Kidney (tissue), 14 donors: ENCODE results near the gene LSM14A. TPM values are rescaled to one million over a fixed set of nuclear protein-coding genes. Genes with fewer than 3 reads are reported as not detected.

Experiments
- DNase-seq, 5 donors: peaks; one replicate each; pipeline ENCODE4 v3.0.0-alpha.2; 2013 to 2020
- FAIRE-seq: peaks from 2 replicates; lab custom pipeline; 2012; peaks lifted over from hg19 to GRCh38; lab: Jason Lieb, UNC
- H3K27ac ChIP-seq, 2 donors: one replicate each; pipeline ENCODE4 v1.7.0; 2013; ENCODE audit warnings: low read depth in 2 of 2, low read length in 2 of 2, inconsistent platforms in 1 of 2
- H3K27me3 ChIP-seq: one replicate; pipeline ENCODE4 v1.7.1; 2013; ENCODE audit warnings: low read length, inconsistent platforms; ENCODE audit not compliant: control insufficient read depth, insufficient read depth
- H3K36me3 ChIP-seq, 3 donors: one replicate each; pipeline versions ENCODE4 v1.7.0 to v1.7.1; 2013; ENCODE audit warnings: low read length in 3 of 3, control low read depth in 1 of 3, inconsistent platforms in 1 of 3; ENCODE audit not compliant: insufficient read depth in 3 of 3, control insufficient read depth in 2 of 3
- H3K4me1 ChIP-seq, 3 donors: one replicate each; pipeline versions ENCODE4 v1.7.0 to v1.7.1; 2013; ENCODE audit warnings: low read length in 3 of 3, inconsistent platforms in 1 of 3, low read depth in 1 of 3; ENCODE audit not compliant: control insufficient read depth in 2 of 3, insufficient read depth in 2 of 3
- H3K4me3 ChIP-seq, 3 donors: one replicate each; pipeline versions ENCODE4 v1.7.0 to v1.8.1; 2013; ENCODE audit warnings: low read length in 3 of 3, control low read depth in 1 of 3, inconsistent platforms in 1 of 3
- H3K9ac ChIP-seq, 3 donors: one replicate each; pipeline versions ENCODE4 v1.7.0 to v1.7.1; 2013; ENCODE audit warnings: low read length in 3 of 3, control low read depth in 1 of 3, inconsistent platforms in 1 of 3
- H3K9me3 ChIP-seq, 3 donors: one replicate each; pipeline versions ENCODE4 v1.7.0 to v1.7.1; 2013; ENCODE audit warnings: low read length in 3 of 3, control low read depth in 1 of 3, inconsistent platforms in 1 of 3; ENCODE audit not compliant: control insufficient read depth in 2 of 3, insufficient read depth in 1 of 3
- intact Hi-C: fragments of 100-400 bp; cut with DNase I; formaldehyde crosslinking; loops from one replicate; pipeline ENCODE4 v1.11.1; 2022
- polyA plus RNA-seq: library from polyadenylated mRNA; stranded (reverse); fragments of 350-450 nt; fragmentation: Illumina TruSeq; extraction: RNeasy Lipid Tissue Mini Kit (QIAGEN cat#74804); gene quantifications from one replicate; pipeline ENCODE4 v1.2.3, GENCODE V29; 2014; ENCODE audit warnings: low read depth, low replicate concordance; ENCODE audit not compliant: insufficient read depth
- total RNA-seq: library from RNA; stranded (reverse); fragmentation: NEBNext Ultra II Directional; extraction: Animal tissue kit (Norgen Biotek cat#: 25700); gene quantifications from one replicate; pipeline ENCODE4 v1.2.1, GENCODE V29; 2021
- TF ChIP-seq, protein P1 (sequence below): IDR thresholded peaks from 3 replicates; pipeline ENCODE4 v1.5.1; 2012; ENCODE audit warnings: mild to moderate bottlenecking, moderate library complexity, borderline replicate concordance; ENCODE audit not compliant: insufficient read depth; ENCODE audit errors: extremely low read depth
- donor health status: control.
- donor health status: control.
- donor health status: control.
- donor health status: control.
- donor health status: control.
- donor health status: DM: yes; HTN: yes; CAD: no.
- donor health status: Normal renal cell carcinoma (clear cell type).

LSM14A gene
- total and polyA plus RNA-seq, 2 donors from 2014 or later, result 49.3 to 114 TPM

DNA sequence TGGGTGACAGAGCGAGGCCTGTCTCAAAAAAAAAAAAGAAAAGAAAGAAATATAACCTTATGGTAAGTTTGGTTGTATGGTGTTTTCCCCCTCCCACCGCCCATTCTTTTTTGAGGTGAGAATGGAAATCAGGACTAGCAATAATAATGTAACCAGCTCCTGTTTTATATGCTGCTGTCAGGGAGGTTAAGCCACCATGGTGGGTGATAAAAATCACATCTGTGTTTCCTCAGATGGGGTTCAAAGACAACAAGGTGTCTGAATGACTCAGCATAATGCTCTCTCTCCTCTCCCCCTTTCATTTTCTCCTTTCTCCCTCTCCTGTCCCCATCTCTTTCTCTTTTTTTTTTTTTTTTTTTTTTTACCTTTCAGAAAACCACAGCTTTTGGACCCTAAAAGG lies 53.7 kb downstream of the LSM14A start:
- Histone ChIP-seq H3K27ac (no peak overlapping the region), H3K9me3 (no peaks in the 10 kb centered on the region), H3K4me3 (no peak overlapping the region), H3K36me3 (peaks cover 30 to 68% (median 51%) of the 10 kb centered on the region in 3 donors), H3K27me3 (no peaks in the 10 kb centered on the region), H3K9ac (no peak overlapping the region), H3K4me1 (no peaks in the 10 kb centered on the region)
- intact Hi-C loops, result no loop called here
- FAIRE-seq, result no peak
- TF ChIP-seq, protein P1, sequence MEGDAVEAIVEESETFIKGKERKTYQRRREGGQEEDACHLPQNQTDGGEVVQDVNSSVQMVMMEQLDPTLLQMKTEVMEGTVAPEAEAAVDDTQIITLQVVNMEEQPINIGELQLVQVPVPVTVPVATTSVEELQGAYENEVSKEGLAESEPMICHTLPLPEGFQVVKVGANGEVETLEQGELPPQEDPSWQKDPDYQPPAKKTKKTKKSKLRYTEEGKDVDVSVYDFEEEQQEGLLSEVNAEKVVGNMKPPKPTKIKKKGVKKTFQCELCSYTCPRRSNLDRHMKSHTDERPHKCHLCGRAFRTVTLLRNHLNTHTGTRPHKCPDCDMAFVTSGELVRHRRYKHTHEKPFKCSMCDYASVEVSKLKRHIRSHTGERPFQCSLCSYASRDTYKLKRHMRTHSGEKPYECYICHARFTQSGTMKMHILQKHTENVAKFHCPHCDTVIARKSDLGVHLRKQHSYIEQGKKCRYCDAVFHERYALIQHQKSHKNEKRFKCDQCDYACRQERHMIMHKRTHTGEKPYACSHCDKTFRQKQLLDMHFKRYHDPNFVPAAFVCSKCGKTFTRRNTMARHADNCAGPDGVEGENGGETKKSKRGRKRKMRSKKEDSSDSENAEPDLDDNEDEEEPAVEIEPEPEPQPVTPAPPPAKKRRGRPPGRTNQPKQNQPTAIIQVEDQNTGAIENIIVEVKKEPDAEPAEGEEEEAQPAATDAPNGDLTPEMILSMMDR, result no peak
- DNase-seq, result no peak

DNA sequence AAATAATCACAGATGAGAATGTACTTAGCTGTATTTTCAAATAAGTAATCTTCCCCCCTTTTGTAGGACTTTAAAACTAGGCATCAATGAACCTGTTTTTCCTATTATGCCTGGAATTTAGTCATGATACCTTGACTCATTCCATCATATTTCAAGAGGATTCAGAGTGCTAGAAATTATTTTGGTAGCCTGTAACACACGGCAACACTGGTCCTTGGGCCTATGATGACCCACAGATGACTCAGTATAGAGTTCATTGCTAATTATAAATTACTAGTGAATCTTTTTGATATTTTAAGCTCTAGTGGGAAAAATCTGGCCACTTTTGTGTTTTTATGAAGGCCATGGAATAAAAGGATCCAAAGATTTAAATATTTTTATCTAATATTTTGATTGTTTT lies 56.0 kb downstream of the LSM14A start:
- Histone ChIP-seq H3K4me3 (no peak overlapping the region), H3K27me3 (no peaks in the 10 kb centered on the region), H3K4me1 (peaks cover 0 to 2% (median 0%) of the 10 kb centered on the region in 3 donors), H3K36me3 (peaks cover 22 to 48% (median 35%) of the 10 kb centered on the region in 3 donors), H3K9ac (no peak overlapping the region), H3K27ac (no peak overlapping the region), H3K9me3 (no peaks in the 10 kb centered on the region)
- no peak for FAIRE-seq
- no peak for DNase-seq
- intact Hi-C loops, result no loop called here
- TF ChIP-seq, protein P1, result no peak

DNA sequence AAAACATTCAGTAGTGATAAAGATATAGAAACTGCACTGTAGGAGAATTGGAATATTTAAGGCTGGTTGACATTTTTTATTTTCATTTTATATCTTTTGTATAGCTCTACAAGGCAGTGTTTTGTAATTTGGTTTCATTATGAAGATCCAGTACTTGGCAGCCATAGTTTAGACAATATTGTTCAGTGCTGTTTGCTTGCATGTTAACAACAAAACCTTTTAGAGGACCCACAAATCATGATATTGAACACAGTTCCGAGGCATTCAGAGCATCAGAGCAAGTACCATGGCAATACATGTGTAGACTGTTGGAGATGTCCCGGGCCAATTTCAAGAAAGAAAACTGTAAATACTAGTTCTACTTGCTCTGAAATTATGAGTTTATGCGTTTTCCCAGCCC lies 56.5 kb downstream of the LSM14A start:
- Histone ChIP-seq H3K9me3 (no peaks in the 10 kb centered on the region), H3K4me3 (no peak overlapping the region), H3K27me3 (no peaks in the 10 kb centered on the region), H3K27ac (no peak overlapping the region), H3K9ac (no peak overlapping the region), H3K36me3 (peaks cover 20 to 44% (median 31%) of the 10 kb centered on the region in 3 donors), H3K4me1 (peaks cover 0 to 2% (median 0%) of the 10 kb centered on the region in 3 donors)
- FAIRE-seq (no peak), DNase-seq (no peak)
- TF ChIP-seq, protein P1, result no peak
- intact Hi-C loops, result no loop called here

DNA sequence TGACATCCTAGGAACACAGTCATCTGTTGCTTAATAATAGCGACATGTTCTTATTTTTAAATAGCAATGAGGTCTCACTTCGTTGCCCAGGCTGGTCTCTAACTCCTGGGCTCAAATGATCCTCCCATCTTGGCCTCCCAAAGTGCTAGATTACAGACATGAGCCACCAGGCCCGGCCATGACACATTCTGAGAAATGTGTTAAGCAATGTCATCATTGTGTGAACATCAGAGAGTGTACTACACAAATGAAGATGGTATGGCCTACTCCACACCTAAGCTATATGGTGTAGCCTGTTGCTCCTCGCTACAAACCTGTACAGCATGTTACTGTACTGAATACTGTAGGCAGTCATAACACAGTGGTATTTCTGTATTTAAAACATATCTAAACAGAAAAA lies 57.4 kb downstream of the LSM14A start:
- Histone ChIP-seq H3K4me1 (peaks cover 0 to 2% (median 0%) of the 10 kb centered on the region in 3 donors), H3K27ac (no peak overlapping the region), H3K4me3 (no peak overlapping the region), H3K9ac (no peak overlapping the region), H3K36me3 (peaks cover 14 to 34% (median 25%) of the 10 kb centered on the region in 3 donors), H3K9me3 (no peaks in the 10 kb centered on the region), H3K27me3 (no peaks in the 10 kb centered on the region)
- intact Hi-C loops, result no loop called here
- FAIRE-seq (no peak), DNase-seq (no peak)
- TF ChIP-seq, protein P1, result no peak
